Cerebellar cortex (tissue), 1 donor: ENCODE data around the gene LGMN.

Source experiments
- DNase-seq: peaks from one replicate; pipeline ENCODE4 v3.0.0-alpha.2; 2015; ENCODE audit warnings: low spot score

The LGMN gene

GRCh38 chr14:92726135-92726932 is 22.1 kb downstream of the LGMN start:
- no peak for DNase-seq

DNA sequence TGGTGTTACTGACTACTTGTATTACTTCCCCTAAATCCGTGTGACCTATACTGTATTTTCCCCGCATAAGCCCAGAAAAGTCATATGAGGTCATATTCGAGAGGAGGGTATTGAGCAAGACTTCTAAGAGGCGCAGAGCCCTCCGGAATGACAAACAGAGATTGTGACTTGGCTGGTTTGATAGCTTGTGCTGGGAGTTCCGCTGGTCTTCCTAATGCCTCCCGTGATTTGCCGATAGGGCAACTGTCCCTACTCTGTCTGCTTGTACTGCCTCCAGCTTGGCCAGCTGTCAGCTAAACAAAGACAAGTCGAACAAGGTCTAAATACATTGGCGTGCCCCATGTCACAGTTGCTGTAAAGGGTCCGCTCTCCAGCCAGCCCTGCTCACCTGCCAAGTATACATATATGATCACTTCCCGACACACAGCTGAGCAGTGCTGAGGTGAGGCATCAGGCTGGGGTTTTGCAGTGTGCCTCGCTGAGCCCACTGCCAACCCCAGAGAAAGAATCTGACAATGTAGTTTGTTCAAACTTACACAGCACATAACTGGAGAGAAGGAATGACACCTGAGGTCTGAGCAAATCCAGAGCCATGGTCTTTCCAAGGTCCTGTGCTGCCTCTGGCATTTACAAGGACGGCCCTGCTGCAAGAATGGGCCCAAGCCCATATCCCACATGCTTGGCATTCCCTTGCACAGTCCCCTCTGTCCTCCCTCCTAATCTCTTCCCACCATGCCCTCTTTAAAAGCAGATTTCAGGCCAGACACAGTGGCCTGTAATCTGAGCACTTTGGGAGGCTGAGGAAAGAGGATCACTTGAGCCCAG is 23.7 kb downstream of the LGMN start:
- no peak for DNase-seq

DNA sequence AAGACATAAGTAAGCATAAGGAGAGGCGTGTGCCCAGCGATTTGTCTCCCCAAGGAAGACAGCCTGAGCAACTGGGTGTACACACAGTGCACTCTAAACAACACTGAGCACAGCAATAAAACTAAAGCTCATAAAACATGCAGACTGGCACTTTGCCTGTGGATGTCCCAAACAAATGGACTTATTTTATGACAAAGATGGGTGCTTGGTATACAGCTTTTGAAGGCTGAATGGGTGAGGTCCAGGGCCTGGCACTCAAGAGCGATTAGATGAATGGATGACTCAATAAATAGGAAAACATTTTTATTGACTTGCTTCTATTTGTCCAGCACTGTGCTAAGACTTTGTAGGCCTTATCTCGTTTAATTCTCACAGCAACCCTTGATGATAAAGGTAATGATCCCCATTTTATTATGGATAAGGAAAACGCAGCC is 28.5 kb downstream of the LGMN start:
- no peak for DNase-seq

GRCh38 chr14:92719421-92719820 is 29.0 kb downstream of the LGMN start:
- no peak for DNase-seq

DNA sequence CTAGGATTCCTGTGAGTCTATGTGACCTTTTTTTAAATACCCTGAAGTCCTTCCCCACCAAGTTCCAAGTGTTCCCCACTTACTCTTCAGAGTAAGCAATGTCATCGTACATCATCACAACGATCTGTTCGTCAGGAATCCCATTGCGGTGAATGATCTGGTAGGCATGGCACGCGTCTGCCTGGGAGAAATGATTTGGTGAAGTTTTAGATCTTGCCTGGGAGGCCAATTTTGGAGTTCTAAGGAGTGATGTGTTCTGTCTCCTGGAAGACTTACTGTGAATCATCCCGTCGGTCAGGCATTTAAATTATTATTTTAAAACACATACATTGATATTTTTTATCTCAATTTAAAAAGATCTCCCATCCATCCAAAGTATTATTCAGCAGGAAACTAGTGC is 29.8 kb downstream of the LGMN start:
- DNase-seq, result no peak

GRCh38 chr14:92717571-92718042 is 30.8 kb downstream of the LGMN start:
- no peak for DNase-seq

GRCh38 chr14:92716131-92716530 is 32.3 kb downstream of the LGMN start:
- DNase-seq, result no peak

GRCh38 chr14:92714739-92715307 is 33.6 kb downstream of the LGMN start:
- peak; percentile 46 for DNase-seq

- peak; percentile 71 for DNase-seq
Measured at GRCh38 chr14:92712654-92713051, 35.8 kb downstream of the LGMN start.

- DNase-seq, result no peak
Measured at GRCh38 chr14:92711976-92712653, 36.3 kb downstream of the LGMN start.

DNA sequence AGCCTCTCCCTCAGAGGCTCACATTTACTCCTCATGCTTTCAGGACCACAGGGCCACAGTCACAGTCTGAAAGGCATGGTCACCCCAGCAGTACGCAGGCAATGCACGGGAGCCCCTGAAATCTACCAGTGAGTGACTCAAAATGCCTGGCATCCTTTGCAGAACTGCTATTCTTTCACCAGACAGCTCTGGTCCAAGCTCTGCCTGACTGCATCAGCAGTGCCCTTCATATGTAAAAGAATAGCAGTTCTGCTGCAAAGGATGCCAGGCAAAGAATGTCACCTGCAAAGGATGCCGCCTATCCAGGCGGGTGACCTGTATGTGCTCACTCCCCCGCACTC is 38.5 kb downstream of the LGMN start:
- no peak for DNase-seq

- no peak for DNase-seq
Measured at GRCh38 chr14:92709340-92710000, 39.0 kb downstream of the LGMN start.

GRCh38 chr14:92706386-92706785 is 42.0 kb downstream of the LGMN start:
- no peak for DNase-seq

GRCh38 chr14:92704821-92705220 is 43.6 kb downstream of the LGMN start:
- no peak for DNase-seq

GRCh38 chr14:92704036-92704804 is 44.2 kb downstream of the LGMN start:
- no peak for DNase-seq

DNA sequence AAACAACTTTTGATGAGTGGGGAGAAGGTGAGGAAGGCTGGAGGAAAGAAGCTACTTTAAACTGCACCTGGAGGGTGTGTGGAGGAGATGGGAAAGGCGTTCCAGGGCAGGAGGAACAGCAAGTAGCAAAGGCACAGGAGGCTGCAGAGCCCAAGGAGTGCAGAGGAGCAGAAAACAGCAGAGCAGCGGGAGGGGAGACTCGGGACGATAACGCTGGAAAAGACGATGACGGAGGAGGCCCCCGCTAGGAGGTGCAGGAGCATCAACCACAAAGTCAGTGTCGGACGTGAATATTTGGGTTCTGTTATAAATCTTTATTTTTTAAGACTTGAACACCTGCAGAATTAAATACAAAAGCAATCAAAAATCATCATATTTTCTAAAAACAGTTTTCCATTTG is 44.9 kb downstream of the LGMN start:
- no peak for DNase-seq

DNA sequence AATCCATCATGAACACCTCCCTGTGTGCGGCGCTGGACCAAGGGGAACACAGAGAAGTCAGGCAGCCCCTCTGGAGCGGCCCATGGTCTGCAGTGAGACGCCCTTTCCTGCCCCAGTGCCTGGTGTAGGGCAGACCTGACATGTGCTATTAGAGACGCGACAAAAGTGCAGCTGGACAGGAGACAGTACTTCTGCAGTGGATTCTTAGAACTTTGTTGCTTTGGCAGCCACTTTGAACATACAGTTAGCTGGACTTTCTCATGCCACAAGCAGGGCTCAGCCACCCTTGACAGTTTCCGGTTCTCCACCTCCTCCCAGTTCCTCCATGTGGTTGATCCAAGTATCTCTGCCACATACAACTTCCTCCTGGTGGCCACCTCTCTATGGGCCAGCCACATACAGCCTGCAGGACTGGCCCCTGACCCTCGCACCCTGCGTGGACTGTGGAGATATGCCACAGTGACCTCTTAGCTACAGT is 45.9 kb downstream of the LGMN start:
- DNase-seq, result no peak

DNA sequence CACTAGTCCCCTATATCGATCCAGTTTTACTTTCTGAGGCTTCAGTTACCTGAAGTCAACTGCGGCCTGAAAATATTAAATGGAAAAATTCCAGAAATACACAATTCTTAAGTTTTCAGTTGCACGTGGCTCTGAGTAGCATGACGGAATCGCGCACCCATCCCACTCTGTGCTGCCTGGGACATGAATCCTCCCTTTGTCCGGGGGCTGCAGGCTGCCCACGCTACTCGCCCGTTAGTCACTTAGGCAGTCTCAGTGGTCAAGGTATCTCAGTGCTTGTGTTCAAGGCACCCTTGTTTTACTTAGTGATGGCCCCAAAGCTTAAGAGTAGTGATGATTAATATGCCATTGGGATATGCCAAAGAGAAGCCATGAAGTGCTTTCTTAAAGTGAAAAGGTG is 46.6 kb downstream of the LGMN start:
- no peak for DNase-seq

DNA sequence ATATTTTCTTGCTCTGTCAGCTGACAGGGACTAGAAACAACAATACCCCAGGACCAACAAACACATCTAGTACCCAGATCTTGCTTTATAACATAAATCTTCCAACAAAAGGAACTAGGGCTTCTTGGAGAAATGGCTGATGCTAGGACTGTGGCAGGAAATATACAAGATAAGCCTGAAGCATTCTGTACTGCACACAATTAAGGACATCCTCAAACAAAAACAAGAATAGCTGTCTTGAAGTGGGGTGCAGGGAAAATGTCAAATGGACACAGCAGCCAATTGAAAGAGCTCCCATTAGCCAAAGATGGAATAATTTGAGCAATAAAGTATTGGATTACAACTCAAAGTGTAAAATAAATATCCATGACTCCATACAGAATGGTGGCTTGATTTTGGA is 50.0 kb downstream of the LGMN start:
- DNase-seq, result no peak

DNA sequence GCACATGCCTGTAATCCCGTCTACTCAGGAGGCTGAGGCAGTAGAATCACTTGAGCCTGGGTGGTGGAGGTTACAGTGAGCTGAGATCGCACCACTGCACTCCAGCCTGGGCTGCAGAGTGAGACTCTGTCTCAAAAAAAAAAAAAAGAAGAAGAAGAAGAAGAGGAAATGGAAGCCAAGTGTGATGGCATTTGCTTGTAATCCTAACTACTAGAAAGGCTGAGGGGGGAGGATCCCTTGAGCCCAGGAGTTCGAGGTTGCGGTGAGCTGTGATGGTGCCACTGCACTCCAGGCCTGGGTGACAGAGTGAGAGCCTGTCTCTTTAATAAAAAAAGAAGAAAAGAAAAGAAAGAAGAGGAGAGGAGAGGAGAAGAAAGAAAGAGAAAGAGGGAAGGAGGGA is 52.1 kb downstream of the LGMN start:
- no peak for DNase-seq

- no peak for DNase-seq
Measured at GRCh38 chr14:92695562-92695961, 52.9 kb downstream of the LGMN start.
